ENCODE results near the gene EMP1. TPM values are rescaled to one million over a fixed set of nuclear protein-coding genes. Genes with fewer than 3 reads are reported as not detected.

EMP1 gene
- total and polyA plus RNA-seq, 2 of the 8 experiments (the other 6 are each of a cell fraction or from before 2014, with no cell fraction given) = 0.17 to 0.65 TPM

DNA sequence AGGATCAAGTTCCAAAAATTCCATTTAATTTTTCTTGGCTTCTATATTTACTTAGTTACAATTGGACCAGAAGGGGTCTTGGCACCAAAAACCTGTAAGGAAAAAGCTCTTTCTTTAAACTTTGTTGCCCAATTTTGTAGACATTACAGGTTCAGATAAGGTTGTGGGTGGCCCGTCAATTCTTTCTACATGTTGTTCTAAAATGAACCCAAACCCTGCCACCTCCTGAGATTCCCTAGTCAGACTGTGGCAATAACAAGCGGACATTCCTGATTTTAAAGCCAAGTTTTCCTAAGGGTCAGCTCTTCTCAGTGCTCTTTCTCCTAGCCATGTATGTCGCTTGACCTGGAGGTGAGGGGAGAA, 48.1 kb upstream of the EMP1 start:
- ChIA-PET CTCF (ENCODE audit: partially characterized antibody) (interaction anchor here (0.7 to 1.4 kb wide), 7 partner anchors 12 to 233 kb away, joined by 3 to 6 read pairs (median 3); no protein-coding TSS in a partner anchor), POLR2A (ENCODE audit: partially characterized antibody) (no interaction called here)
- H3K79me2 ChIP-seq (ENCODE audit: control insufficient read depth in 1 of 2, insufficient read depth in 2 of 2, low read length in 2 of 2) = no peaks in the 10 kb centered on the region
- no peak overlapping the region for H2BK20ac ChIP-seq (ENCODE audit: low read length)
- no peak overlapping the region for H2BK5ac ChIP-seq (ENCODE audit: low read depth, low read length)
- H3K23ac ChIP-seq (ENCODE audit: insufficient read length) = no peak overlapping the region
- no peak overlapping the region for H3K9ac ChIP-seq (replicated peaks in 1 of 4; ENCODE audit: extremely low read depth in 1 of 4, low read depth in 3 of 4, low read length in 3 of 4)
- 90% methylated on average over 3 of the region's 3 CpGs; no CpG with 5 or more reads in 1 of the 2 experiments for WGBS, 2 experiments (ENCODE audit: extremely low coverage in 1 of 2, insufficient coverage in 1 of 2, insufficient read length in 1 of 2, insufficient replicate concordance in 2 of 2, low coverage in 1 of 2, low lambda C conversion rate in 2 of 2, missing lambda C conversion rate in 1 of 2)
- no peak overlapping the region for H3K27ac ChIP-seq (ENCODE audit: low read depth, low read length)
- TF ChIP-seq POLR2A (IDR thresholded peaks at IDR 0.05; ENCODE audit: control extremely low read depth in 1 of 2, low read depth in 2 of 2, low read length in 2 of 2) (no peak), RFX5 (IDR thresholded peaks at IDR 0.05; ENCODE audit: borderline replicate concordance, low read depth, low read length) (no peak)
- no peak overlapping the region for H4K5ac ChIP-seq (ENCODE audit: insufficient read length, low read depth, low read length)
- H3K14ac ChIP-seq (ENCODE audit: insufficient read length) = no peak overlapping the region
- H3K79me1 ChIP-seq (ENCODE audit: low read depth, low read length) = no peaks in the 10 kb centered on the region
- H3K9me3 ChIP-seq (ENCODE audit: insufficient read depth in 2 of 2, low read depth in 1 of 2, low read length in 1 of 2) = no peaks in the 10 kb centered on the region
- H2AFZ ChIP-seq (ENCODE audit: low read length) = no peak overlapping the region
- no peak overlapping the region for H3K18ac ChIP-seq (ENCODE audit: extremely low read depth, low read length)
- no peak for DNase-seq (ENCODE audit: low read depth in 1 of 2, low spot score in 2 of 2)
- H3K4me1 ChIP-seq (replicated peaks in 1 of 4; ENCODE audit: control insufficient read depth in 3 of 4, insufficient read depth in 4 of 4, low read length in 3 of 4) = peaks cover 0 to 6% (median 0%) of the 10 kb centered on the region in 4 experiments; a peak in 2 of 7 replicates
- H3K23me2 ChIP-seq (ENCODE audit: low read depth, low read length) = no peaks in the 10 kb centered on the region
- no peak overlapping the region for H4K91ac ChIP-seq (replicated peaks; ENCODE audit: insufficient read length, low read length)
- no peak overlapping the region for H3K4ac ChIP-seq (replicated peaks; ENCODE audit: insufficient read length, low read depth, low read length)
- H2BK15ac ChIP-seq (ENCODE audit: low read length) = no peak overlapping the region
- H3K27me3 ChIP-seq (replicated peaks in 1 of 4; ENCODE audit: control insufficient read depth in 3 of 4, extremely low read depth in 1 of 4, insufficient read depth in 3 of 4, low read length in 3 of 4) = no peaks in the 10 kb centered on the region
- FAIRE-seq = no peak
- no peaks in the 10 kb centered on the region for H3K36me3 ChIP-seq (ENCODE audit: control insufficient read depth in 2 of 4, insufficient read depth in 4 of 4, low read length in 3 of 4)
- no peak overlapping the region for H3K4me2 ChIP-seq (ENCODE audit: insufficient read depth in 1 of 2, low read depth in 2 of 2, low read length in 2 of 2)
- no peaks in the 10 kb centered on the region for H4K20me1 ChIP-seq (replicated peaks in 1 of 2; ENCODE audit: control insufficient read depth in 1 of 2, insufficient read depth in 2 of 2, low read length in 2 of 2)
- no peak overlapping the region for H2AK5ac ChIP-seq (ENCODE audit: low read depth, low read length)
- H2BK12ac ChIP-seq (ENCODE audit: low read depth, low read length) = no peak overlapping the region
- H2BK120ac ChIP-seq (replicated peaks; ENCODE audit: low read depth, low read length) = no peak overlapping the region
- no peak overlapping the region for H4K8ac ChIP-seq (ENCODE audit: extremely low read depth, insufficient read depth, low read length)
- H3K4me3 ChIP-seq (ENCODE audit: extremely low read depth in 1 of 4, insufficient read depth in 2 of 4, low read depth in 3 of 4, low read length in 4 of 4) = no peak overlapping the region
- H3K56ac ChIP-seq (replicated peaks; ENCODE audit: insufficient read length, low read depth, low read length) = no peak overlapping the region

Data from H1 (cell line).